ENCODE data around the gene LNPK.

- TF ChIP-seq CTCF (conservative IDR thresholded peaks at IDR 0.05; ENCODE audit: low read length) (no peak), EZH2phosphoT487 (IDR thresholded peaks at IDR 0.05; ENCODE audit: borderline replicate concordance, low read depth, low read length) (no peak)
Measured at GRCh38 chr2:175931805-175932204, 70.3 kb downstream of the LNPK start.

Measured in OCI-LY7 (cell line).